D721Med (cell line): ENCODE data around the gene ZNF521.
A peak's percentile ranks its signal among the peaks of the same experiment; 100 is the strongest.

Source experiments
- DNase-seq: peaks from one replicate; pipeline ENCODE4 v3.0.0; 2011; ENCODE audit warnings: low spot score; ENCODE audit not compliant: insufficient read length
- FAIRE-seq: peaks from 2 replicates; lab custom pipeline; 2011; peaks lifted over from hg19 to GRCh38; lab: Jason Lieb, UNC
- TF ChIP-seq, protein P1 (sequence below): IDR thresholded peaks from 2 replicates; pipeline ENCODE4 v1.5.1; 2012; ENCODE audit warnings: mild to moderate bottlenecking, control low read depth; ENCODE audit not compliant: insufficient read depth; ENCODE audit errors: missing control alignments

ZNF521 gene

DNA sequence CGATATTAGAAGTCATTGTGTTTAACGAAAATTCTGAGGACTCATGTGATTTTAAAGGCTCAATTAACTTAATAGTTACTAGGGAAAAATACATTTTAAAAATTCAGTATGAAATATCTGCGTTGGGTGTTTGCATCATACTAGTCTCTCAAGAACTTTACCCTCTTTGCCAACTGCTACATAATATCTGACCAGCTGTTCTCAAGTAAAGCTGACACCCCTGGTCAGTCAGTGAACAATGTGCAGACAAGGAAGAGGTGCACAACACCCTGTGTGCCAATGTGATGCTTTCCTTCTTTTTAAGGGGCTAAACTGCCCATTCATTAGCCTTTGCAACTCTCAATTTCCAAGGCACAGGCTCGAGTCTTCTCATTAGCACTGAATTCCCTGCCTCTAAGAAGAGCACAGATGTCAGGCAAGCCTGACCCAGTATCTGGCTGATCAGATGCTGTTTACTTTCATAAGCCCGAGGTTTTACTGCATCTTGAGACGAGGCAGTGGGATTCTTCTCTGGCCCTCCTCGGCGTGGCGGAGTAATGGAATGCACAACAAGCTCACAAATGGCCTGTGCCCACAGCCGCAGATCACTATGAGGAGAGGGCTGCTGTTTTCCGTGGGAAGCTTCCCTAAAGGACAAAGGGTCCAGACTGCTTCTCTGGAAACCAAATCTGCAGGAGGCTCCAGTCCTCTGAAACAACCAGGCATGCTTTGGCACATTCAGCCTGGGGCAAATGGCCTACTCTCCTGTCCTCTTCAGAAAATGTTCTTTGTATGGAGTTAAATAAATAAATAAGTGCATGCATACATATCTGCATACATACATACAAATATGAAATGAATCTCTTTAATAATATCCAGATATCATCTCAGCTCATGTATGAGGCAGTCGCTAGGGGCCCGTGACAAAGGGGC is 240.3 kb downstream of the ZNF521 start:
- FAIRE-seq (no peak), DNase-seq (no peak)
- TF ChIP-seq, protein P1, sequence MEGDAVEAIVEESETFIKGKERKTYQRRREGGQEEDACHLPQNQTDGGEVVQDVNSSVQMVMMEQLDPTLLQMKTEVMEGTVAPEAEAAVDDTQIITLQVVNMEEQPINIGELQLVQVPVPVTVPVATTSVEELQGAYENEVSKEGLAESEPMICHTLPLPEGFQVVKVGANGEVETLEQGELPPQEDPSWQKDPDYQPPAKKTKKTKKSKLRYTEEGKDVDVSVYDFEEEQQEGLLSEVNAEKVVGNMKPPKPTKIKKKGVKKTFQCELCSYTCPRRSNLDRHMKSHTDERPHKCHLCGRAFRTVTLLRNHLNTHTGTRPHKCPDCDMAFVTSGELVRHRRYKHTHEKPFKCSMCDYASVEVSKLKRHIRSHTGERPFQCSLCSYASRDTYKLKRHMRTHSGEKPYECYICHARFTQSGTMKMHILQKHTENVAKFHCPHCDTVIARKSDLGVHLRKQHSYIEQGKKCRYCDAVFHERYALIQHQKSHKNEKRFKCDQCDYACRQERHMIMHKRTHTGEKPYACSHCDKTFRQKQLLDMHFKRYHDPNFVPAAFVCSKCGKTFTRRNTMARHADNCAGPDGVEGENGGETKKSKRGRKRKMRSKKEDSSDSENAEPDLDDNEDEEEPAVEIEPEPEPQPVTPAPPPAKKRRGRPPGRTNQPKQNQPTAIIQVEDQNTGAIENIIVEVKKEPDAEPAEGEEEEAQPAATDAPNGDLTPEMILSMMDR = no peak

DNA sequence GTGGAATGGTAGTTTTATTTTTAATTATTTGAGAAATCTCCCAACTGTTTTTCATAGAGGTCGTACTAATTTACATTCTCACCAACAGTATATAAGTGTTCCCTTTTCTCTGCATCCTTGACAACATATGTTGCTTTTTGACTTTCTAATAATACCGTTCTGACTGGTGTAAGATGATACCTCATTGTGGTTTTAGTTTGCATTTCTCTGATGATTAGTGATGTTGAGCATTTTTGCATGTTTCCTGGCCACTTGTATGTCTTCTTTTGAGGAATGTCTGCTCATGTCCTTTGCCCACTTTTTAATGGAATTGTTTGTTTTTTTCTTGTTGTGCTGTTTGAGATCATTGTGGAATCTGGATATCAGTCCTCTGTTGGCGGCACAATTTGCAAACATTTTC is 242.5 kb downstream of the ZNF521 start:
- FAIRE-seq = no peak
- DNase-seq = no peak
- TF ChIP-seq, protein P1 = no peak

DNA sequence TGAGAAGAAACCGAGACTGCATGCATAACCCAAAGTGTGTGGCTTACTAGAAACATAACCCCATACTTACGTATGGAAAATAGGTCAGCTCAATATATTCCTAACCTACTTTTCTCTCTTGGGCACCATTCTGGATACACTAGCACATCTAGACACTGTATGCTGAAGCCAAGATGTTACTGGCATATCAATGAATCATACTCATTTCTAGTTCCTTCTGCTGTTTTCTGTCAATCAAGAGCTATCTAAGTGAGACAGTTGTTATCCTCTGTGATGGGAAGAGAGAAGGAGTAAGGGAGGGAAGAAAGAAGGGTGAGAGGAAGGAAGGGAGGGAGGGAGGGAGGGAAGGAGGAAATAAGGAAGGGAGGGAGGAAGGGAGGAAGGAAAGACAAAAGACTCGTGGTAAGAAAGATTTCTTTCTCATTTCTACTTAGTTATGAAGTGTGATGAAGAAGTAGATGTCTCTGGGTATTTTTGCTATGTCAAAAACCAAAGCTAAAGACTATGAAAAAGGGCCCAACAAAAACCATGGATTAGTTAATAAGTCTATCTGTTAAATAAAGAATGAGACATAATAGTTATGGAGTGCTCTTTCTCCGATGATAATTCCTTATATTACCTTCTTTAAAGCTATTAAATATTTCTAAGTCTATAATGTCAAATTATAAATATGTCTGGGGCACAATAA is 248.4 kb downstream of the ZNF521 start:
- peak; percentile 51 for FAIRE-seq
- TF ChIP-seq, protein P1 = no peak
- DNase-seq = no peak

DNA sequence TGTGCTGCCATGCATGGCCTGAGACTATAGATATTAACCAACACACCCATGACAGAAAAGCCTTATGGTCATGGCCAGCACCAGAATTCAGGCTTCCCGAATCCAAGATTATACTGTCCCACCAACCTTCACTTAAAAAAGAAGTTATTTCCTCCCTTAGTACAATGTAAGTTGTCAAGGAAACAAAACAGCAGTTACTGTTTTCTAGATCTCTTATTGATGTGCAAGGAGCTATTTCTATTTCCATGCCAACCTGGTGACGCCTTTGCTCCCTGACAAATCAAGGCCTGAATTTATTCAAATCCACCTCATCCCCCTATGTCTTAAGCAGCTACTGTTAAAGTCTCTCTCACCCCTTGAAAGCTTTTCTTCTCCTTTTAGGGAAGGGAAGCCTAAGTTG is 249.3 kb downstream of the ZNF521 start:
- TF ChIP-seq, protein P1 = no peak
- no peak for DNase-seq
- FAIRE-seq = no peak

DNA sequence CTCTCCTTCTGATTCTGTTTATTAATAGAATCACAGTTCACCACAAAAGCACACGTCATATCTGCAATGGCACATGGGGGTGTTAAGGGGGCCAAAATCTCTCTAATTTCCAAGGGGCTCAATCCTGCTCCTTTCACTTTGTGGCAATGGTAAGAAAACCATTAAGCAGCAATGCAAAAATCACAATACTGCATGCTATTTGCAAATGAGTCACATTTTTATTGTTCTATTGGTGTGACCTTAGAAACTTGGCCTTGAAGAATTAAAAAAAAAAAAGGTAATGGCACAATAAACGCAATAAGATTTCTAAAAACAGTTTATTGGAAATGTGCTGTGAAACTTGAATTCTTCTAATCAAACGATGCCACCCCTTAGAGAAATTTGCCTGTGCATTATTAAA is 251.5 kb downstream of the ZNF521 start:
- FAIRE-seq = no peak

DNA sequence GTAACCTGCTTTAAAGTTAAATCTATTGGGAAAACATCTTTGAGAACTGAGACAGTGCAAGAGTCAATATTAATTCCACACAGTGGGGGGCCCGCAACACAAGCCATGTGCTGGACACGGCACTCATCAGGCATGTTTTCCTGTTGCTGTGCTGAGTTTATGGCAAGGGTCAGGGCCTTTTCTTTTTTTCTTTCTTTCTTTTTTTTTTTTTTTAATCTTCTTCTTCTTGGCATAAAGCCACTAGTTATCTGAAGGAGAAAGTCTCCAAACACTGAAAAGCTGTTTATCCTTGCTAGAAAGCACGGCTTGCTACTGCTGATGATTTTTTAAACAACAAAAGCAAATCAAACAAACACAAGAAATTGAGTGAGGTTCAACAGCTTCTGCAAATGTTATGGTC is 252.1 kb downstream of the ZNF521 start:
- FAIRE-seq = no peak
- no peak for DNase-seq

More for the DNA sequence above, 251.5 kb downstream of the ZNF521 start:
- no peak for DNase-seq
- TF ChIP-seq, protein P1 = no peak

More for the DNA sequence above, 252.1 kb downstream of the ZNF521 start:
- TF ChIP-seq, protein P1 = no peak
